ENCODE results near the gene CERS4. TPM values are rescaled to one million over a fixed set of nuclear protein-coding genes. Genes with fewer than 3 reads are reported as not detected.
A peak's percentile ranks its signal among the peaks of the same experiment; 100 is the strongest.

Gene CERS4
- polyA plus RNA-seq, 1 donor from 2014 or later: 59.3 TPM

DNA sequence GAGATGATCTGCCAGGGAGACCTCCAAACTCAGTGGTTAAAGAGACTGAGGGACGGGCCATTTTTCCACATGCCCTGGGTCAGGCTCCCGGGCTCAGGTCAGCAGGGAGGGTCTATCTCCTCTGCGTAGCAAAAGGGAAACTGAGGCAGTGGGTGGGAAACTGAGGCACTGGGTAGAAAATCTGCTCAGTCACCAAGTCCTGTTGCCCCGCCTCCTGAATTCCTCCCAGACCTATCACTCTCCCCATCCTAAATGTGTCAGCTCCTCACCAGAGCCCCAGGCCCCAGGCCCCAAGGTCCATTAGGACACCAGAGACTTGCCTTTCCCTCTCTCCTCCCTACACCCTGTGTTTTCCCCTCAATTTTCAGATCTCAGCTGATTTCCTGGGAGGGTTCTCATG is 96.6 kb downstream of the CERS4 start:
- Histone ChIP-seq H3K9ac (ENCODE audit: low read length) (no peak overlapping the region), H3F3A (ENCODE audit: insufficient read depth, low read length, poor library complexity, severe bottlenecking) (no peaks in the 10 kb centered on the region), H3K4me2 (ENCODE audit: low read length) (no peak overlapping the region), H3K4me3 (ENCODE audit: low read length) (no peak overlapping the region), H3K36me3 (ENCODE audit: insufficient read depth, low read length) (no peaks in the 10 kb centered on the region), H3K27ac (ENCODE audit: low read length) (no peak overlapping the region), H3K27me3 (ENCODE audit: insufficient read depth, low read depth, low read length) (no peaks in the 10 kb centered on the region), H3K79me2 (replicated peaks; ENCODE audit: insufficient read depth, low read length) (peaks cover 17% of the 10 kb centered on the region), H3K9me3 (ENCODE audit: low read length) (no peaks in the 10 kb centered on the region), H3K9me2 (ENCODE audit: insufficient read depth, low read length) (no peaks in the 10 kb centered on the region), H2AFZ (ENCODE audit: low read depth, low read length) (no peak overlapping the region), H4K20me1 (ENCODE audit: insufficient read depth) (no peaks in the 10 kb centered on the region)
- TF ChIP-seq EZH2 (IDR thresholded peaks at IDR 0.05; ENCODE audit: borderline replicate concordance, insufficient read depth, low read length, poor library complexity, severe bottlenecking): no peak
- TF ChIP-seq, protein P1, sequence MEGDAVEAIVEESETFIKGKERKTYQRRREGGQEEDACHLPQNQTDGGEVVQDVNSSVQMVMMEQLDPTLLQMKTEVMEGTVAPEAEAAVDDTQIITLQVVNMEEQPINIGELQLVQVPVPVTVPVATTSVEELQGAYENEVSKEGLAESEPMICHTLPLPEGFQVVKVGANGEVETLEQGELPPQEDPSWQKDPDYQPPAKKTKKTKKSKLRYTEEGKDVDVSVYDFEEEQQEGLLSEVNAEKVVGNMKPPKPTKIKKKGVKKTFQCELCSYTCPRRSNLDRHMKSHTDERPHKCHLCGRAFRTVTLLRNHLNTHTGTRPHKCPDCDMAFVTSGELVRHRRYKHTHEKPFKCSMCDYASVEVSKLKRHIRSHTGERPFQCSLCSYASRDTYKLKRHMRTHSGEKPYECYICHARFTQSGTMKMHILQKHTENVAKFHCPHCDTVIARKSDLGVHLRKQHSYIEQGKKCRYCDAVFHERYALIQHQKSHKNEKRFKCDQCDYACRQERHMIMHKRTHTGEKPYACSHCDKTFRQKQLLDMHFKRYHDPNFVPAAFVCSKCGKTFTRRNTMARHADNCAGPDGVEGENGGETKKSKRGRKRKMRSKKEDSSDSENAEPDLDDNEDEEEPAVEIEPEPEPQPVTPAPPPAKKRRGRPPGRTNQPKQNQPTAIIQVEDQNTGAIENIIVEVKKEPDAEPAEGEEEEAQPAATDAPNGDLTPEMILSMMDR (IDR thresholded peaks at IDR 0.05; ENCODE audit: poor library complexity, severe bottlenecking): no peak

DNA sequence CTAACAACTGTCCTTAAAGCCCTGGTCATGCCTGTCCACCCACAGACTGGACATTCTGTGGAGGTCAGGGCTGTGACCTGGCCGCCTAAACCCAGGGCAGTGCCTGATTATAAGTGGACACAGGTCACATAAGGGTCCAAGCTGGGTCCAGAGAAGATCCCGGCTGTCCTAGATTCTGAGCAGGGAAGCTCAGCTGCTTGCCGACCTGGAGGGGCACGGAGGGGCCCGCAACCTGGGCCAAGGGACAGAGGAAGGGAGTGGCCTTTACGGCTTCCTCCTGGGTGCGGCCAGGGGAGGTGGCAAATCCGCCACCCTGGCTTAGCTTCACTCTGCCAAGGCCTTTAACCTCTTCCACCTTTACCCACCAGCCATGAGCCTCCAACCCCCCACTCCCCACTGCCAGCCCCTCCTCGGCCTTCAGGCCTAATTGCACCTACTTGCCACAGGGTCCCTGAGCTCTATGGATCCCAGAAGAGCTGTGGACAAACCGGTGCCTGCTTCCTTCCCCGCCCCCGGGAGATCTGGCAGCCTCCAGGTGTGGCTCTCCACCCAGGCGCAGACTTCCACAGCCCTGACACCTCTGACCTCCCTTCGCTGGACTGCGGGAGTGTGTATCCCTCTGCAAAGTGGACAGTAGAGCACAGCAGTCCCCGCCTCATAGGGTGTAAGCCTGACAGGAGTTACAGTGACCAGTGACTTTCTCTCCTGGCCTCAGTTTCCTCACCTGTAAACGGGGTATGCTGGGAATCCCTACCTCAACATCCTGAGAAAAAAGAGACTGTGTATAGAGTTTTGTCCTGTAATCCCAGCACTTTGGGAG is 97.3 kb downstream of the CERS4 start:
- no peaks in the 10 kb centered on the region for H3K9me2 ChIP-seq (ENCODE audit: insufficient read depth, low read length)
- H3K36me3 ChIP-seq (ENCODE audit: insufficient read depth, low read length): no peaks in the 10 kb centered on the region
- no peaks in the 10 kb centered on the region for H3K27me3 ChIP-seq (ENCODE audit: insufficient read depth, low read depth, low read length)
- no peak overlapping the region for H3K4me2 ChIP-seq (ENCODE audit: low read length)
- H3K27ac ChIP-seq (ENCODE audit: low read length): no peak overlapping the region
- H3K9me3 ChIP-seq (ENCODE audit: low read length): no peaks in the 10 kb centered on the region
- H3K79me2 ChIP-seq (replicated peaks; ENCODE audit: insufficient read depth, low read length): peaks cover 17% of the 10 kb centered on the region
- H3F3A ChIP-seq (ENCODE audit: insufficient read depth, low read length, poor library complexity, severe bottlenecking): no peaks in the 10 kb centered on the region
- H4K20me1 ChIP-seq (ENCODE audit: insufficient read depth): no peaks in the 10 kb centered on the region
- TF ChIP-seq, protein P1 (IDR thresholded peaks at IDR 0.05; ENCODE audit: poor library complexity, severe bottlenecking): no peak
- TF ChIP-seq SMC3 (conservative IDR thresholded peaks at IDR 0.05; ENCODE audit: poor library complexity) (no peak), POLR2AphosphoS5 (IDR thresholded peaks at IDR 0.05) (no peak), RAD21 (conservative IDR thresholded peaks at IDR 0.05) (no peak), EP300 (conservative IDR thresholded peaks at IDR 0.05; ENCODE audit: poor library complexity, severe bottlenecking) (no peak), TAF1 (IDR thresholded peaks at IDR 0.05; ENCODE audit: low read depth) (no peak), EZH2 (IDR thresholded peaks at IDR 0.05; ENCODE audit: borderline replicate concordance, insufficient read depth, low read length, poor library complexity, severe bottlenecking) (no peak), MXI1 (conservative IDR thresholded peaks at IDR 0.05; ENCODE audit: poor library complexity, severe bottlenecking) (no peak)
- TF ChIP-seq, protein P2, sequence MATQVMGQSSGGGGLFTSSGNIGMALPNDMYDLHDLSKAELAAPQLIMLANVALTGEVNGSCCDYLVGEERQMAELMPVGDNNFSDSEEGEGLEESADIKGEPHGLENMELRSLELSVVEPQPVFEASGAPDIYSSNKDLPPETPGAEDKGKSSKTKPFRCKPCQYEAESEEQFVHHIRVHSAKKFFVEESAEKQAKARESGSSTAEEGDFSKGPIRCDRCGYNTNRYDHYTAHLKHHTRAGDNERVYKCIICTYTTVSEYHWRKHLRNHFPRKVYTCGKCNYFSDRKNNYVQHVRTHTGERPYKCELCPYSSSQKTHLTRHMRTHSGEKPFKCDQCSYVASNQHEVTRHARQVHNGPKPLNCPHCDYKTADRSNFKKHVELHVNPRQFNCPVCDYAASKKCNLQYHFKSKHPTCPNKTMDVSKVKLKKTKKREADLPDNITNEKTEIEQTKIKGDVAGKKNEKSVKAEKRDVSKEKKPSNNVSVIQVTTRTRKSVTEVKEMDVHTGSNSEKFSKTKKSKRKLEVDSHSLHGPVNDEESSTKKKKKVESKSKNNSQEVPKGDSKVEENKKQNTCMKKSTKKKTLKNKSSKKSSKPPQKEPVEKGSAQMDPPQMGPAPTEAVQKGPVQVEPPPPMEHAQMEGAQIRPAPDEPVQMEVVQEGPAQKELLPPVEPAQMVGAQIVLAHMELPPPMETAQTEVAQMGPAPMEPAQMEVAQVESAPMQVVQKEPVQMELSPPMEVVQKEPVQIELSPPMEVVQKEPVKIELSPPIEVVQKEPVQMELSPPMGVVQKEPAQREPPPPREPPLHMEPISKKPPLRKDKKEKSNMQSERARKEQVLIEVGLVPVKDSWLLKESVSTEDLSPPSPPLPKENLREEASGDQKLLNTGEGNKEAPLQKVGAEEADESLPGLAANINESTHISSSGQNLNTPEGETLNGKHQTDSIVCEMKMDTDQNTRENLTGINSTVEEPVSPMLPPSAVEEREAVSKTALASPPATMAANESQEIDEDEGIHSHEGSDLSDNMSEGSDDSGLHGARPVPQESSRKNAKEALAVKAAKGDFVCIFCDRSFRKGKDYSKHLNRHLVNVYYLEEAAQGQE (IDR thresholded peaks at IDR 0.05; ENCODE audit: borderline replicate concordance): no peak
- no peak overlapping the region for H2AFZ ChIP-seq (ENCODE audit: low read depth, low read length)
- peak overlapping the region; percentile 83 for H3K4me3 ChIP-seq (ENCODE audit: low read length)
- H3K9ac ChIP-seq (ENCODE audit: low read length): no peak overlapping the region

All from neural cell (in vitro differentiated cells).